Ascending aorta (tissue), 2 donors: ENCODE measurements around the gene PLA2G2C. TPM values are rescaled to one million over a fixed set of nuclear protein-coding genes. Genes with fewer than 3 reads are reported as not detected.

Source experiments
- DNase-seq, 2 donors: peaks; one replicate each; pipeline ENCODE4 v3.0.0-alpha.2; 2019; ENCODE audit warnings: low spot score in 2 of 2
- H3K27ac ChIP-seq, 2 donors: fragments of 200-600 bp; sonication (generic); one replicate each; pipeline ENCODE4 v1.5.1; 2016 to 2017; ENCODE audit warnings: mild to moderate bottlenecking in 1 of 2
- H3K27me3 ChIP-seq: fragments of 200-600 bp; sonication (generic); one replicate; pipeline ENCODE4 v1.5.1; 2017
- H3K36me3 ChIP-seq, 2 donors: fragments of 200-600 bp; sonication (generic); one replicate each; pipeline ENCODE4 v1.5.1; 2016
- H3K4me1 ChIP-seq, 2 donors: fragments of 200-600 bp; sonication (generic); one replicate each; pipeline ENCODE4 v1.5.1; 2016 to 2017; ENCODE audit warnings: mild to moderate bottlenecking in 1 of 2
- H3K4me3 ChIP-seq, 2 donors: fragments of 200-600 bp; sonication (generic); one replicate each; pipeline ENCODE4 v1.5.1; 2016 to 2017; ENCODE audit warnings: mild to moderate bottlenecking in 1 of 2
- H3K9me3 ChIP-seq, 2 donors: fragments of 200-600 bp; sonication (generic); one replicate each; pipeline ENCODE4 v1.5.1; 2016
- intact Hi-C: fragments of 100-400 bp; cut with DNase I; formaldehyde crosslinking; loops from one replicate; pipeline ENCODE4 v1.15.1; 2023
- total RNA-seq: library from RNA; depleted of rRNA; stranded (reverse); fragments of >200 nt; gene quantifications from one replicate; pipeline ENCODE4 v1.1.0, GENCODE V29; 2016
- TF ChIP-seq, protein P1 (sequence below), 3 experiments: fragments of 200-600 bp in 2 of 3; fragments of 450-650 bp in 1 of 3; sonication (generic) in 2 of 3; IDR thresholded peaks; one replicate each; pipeline ENCODE4 v1.5.1; 2016 to 2019; ENCODE audit warnings: antibody characterized with exemption in 3 of 3, mild to moderate bottlenecking in 1 of 3, moderate library complexity in 1 of 3

The PLA2G2C gene
- total RNA-seq, 1 donor from 2014 or later: not detected

DNA sequence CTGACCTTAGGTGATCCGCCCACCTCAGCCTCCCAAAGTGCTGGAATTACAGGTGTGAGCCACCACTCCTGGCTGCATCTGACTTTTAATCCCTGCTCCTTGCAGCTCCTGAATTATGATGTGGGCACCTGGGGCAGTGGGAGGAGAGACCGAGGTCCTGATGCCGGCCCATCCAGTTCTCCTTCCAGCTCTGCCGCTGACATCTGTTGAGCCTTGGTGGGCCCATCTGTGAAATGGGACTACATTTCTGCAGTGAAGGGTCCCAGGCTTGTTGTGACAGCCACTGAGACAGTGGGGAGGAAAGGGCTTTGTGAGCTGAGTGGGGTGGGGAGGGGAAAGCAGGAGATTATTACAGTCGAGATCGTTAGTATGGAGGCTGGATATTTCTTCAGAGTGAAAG is 35.3 kb downstream of the PLA2G2C start:
- H3K4me1 ChIP-seq: peaks cover 0 to 4% of the 10 kb centered on the region in 2 donors
- no peak overlapping the region for H3K27ac ChIP-seq
- H3K4me3 ChIP-seq: no peak overlapping the region
- H3K27me3 ChIP-seq: no peaks in the 10 kb centered on the region
- TF ChIP-seq, protein P1, sequence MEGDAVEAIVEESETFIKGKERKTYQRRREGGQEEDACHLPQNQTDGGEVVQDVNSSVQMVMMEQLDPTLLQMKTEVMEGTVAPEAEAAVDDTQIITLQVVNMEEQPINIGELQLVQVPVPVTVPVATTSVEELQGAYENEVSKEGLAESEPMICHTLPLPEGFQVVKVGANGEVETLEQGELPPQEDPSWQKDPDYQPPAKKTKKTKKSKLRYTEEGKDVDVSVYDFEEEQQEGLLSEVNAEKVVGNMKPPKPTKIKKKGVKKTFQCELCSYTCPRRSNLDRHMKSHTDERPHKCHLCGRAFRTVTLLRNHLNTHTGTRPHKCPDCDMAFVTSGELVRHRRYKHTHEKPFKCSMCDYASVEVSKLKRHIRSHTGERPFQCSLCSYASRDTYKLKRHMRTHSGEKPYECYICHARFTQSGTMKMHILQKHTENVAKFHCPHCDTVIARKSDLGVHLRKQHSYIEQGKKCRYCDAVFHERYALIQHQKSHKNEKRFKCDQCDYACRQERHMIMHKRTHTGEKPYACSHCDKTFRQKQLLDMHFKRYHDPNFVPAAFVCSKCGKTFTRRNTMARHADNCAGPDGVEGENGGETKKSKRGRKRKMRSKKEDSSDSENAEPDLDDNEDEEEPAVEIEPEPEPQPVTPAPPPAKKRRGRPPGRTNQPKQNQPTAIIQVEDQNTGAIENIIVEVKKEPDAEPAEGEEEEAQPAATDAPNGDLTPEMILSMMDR (IDR thresholded peaks at IDR 0.05): no peak
- H3K9me3 ChIP-seq: no peaks in the 10 kb centered on the region
- no peak for DNase-seq
- intact Hi-C loops: loop anchor here (5.0 kb wide), 2 partner anchors 341 to 489 kb away; partner anchors contain the start of gene HTR6
- no peaks in the 10 kb centered on the region for H3K36me3 ChIP-seq

DNA sequence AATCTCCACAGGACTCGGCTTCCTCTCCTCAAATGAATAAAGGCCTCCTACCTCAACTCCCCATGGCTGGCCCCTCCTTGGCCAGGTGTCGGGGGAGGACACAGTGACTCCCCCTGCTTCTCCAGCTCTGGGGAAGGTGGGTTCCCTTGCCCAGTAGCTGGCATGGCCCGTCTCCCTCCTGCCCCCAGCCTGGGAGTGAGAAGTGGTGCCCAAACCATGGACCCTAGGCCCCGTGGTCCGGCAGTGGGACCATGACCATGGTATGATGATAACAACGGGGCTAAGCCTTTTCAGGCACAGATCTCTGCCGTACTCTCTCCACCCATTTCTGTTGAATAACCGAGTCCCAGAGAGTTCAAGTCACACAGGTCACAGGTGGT is 36.0 kb downstream of the PLA2G2C start:
- Histone ChIP-seq H3K27me3 (no peaks in the 10 kb centered on the region), H3K4me3 (no peak overlapping the region), H3K27ac (no peak overlapping the region), H3K4me1 (peaks cover 0 to 4% of the 10 kb centered on the region in 2 donors), H3K9me3 (no peaks in the 10 kb centered on the region), H3K36me3 (no peaks in the 10 kb centered on the region)
- TF ChIP-seq, protein P1 (IDR thresholded peaks at IDR 0.05): no peak
- no peak for DNase-seq
- intact Hi-C loops: loop anchor here (5.0 kb wide), 2 partner anchors 342 to 488 kb away; partner anchors contain the start of gene HTR6

DNA sequence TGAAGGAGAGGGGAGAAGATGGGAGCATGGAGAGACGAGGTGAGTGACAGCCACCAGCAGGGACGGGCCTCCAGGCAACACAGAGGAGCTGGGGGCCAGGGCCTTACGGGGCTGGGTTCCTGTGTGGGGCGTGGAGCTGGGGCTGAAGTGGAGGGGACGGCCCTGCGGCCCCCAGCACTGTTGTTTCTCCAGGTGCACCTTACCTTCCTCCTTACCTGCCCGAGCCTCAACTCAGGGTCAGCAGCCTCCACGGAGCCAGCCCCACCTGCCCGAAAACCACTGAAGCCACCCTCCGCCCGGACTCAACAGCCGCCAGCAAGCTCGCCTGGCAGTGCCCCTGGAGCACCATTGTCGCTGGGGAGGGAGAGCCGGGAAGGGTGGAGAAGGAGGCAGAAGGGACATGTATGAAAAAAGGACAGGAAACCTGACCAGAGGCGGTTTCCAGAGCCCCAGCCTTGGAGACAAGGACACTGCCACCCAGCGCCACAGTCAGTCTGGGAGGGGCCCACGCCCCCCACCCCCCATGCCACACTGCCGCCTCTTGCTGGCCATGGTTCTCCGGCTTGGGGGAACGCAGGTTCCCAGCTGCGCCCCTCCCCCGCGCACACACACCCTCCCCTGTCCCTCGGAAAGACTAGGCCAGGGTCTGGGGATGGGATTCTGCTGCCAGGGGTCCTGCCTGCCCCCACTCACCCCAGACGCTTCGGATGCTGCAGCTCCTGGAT is 36.6 kb downstream of the PLA2G2C start:
- Histone ChIP-seq H3K27me3 (no peaks in the 10 kb centered on the region), H3K36me3 (no peaks in the 10 kb centered on the region), H3K9me3 (no peaks in the 10 kb centered on the region), H3K4me3 (no peak overlapping the region), H3K27ac (no peak overlapping the region), H3K4me1 (peaks cover 0 to 4% of the 10 kb centered on the region in 2 donors)
- no peak for DNase-seq
- intact Hi-C loops: loop anchor here (5.0 kb wide), 2 partner anchors 343 to 487 kb away; partner anchors contain the start of gene HTR6
- TF ChIP-seq, protein P1 (IDR thresholded peaks at IDR 0.05): no peak

DNA sequence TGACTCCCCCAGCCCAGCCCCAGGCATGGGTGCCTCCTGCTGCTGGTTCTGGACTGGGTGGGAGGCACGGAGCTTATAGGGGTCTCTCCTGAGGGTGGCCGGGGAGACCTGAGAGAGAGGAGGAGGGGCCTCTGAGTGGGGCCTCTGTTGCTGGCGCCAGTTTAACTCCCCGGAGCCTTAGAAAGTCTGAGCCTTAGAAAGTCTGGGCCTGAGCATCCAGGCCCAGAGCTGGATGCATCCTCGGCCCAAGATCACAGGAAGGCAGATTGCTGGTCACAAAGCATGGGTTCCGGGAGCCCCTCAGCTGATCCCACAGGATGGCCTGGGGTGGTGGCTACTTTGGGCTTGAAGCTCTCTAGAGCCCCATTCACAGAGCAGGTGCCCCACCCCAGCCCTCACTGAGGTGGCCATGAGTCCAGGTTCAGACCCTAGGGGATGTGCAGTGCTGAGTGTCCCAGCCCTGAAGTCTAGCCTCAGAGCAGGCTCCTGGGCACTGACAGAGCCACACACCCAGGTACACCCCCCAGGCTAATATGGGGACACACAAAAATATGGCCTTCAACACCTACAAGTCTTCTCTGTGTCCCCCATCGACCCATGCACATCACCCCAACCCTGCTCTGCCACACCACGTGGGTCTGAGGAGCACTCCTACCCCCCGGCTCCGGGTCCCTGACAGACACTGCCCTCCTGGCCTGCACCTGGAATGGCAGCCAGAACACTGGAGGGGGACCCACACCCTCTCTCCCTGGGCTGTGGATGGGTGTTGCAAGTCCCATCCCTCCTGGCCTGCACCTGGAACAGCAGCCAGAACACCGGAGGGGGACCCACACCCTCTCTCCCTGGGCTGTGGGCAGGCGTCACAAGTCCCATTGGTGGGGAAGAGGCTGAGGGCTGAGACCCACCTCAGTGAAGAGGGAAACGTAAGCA is 37.5 kb downstream of the PLA2G2C start:
- Histone ChIP-seq H3K27me3 (no peaks in the 10 kb centered on the region), H3K4me1 (peaks cover 0 to 4% of the 10 kb centered on the region in 2 donors), H3K27ac (no peak overlapping the region), H3K4me3 (no peak overlapping the region), H3K36me3 (no peaks in the 10 kb centered on the region), H3K9me3 (no peaks in the 10 kb centered on the region)
- intact Hi-C loops: no loop called here
- TF ChIP-seq, protein P1 (IDR thresholded peaks at IDR 0.05): no peak
- no peak for DNase-seq

DNA sequence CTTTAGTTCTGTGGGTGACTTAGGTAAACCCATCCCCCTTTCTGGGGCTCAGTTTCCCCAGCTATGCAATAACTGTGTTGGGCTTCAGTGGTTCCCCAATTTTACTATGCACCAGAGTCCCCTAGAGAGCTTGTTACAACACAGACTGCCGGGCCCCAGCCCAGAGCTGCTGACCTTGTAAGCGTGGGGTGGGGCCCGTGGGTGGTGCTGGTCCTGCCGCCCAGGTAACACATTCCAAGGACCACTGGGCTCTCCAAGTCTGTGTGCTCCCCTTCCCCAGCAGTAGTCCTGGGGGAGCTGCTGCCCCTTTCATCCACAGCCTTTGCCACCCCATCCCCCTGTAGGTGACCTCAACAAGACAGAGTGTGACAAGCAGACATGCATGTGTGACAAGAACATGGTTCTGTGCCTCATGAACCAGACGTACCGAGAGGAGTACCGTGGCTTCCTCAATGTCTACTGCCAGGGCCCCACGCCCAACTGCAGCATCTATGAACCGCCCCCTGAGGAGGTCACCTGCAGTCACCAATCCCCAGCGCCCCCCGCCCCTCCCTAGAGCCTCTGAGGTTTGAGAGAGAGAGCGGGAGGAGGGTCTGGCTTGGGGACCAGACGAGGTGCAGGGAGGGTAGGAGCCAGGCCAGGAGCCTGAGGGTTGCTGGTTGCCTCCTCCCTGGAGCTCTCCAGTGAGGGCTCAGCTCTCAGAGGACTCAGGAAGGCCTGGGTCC is 38.3 kb downstream of the PLA2G2C start:
- no peak overlapping the region for H3K4me3 ChIP-seq
- no peaks in the 10 kb centered on the region for H3K27me3 ChIP-seq
- H3K36me3 ChIP-seq: no peaks in the 10 kb centered on the region
- no peak overlapping the region for H3K27ac ChIP-seq
- DNase-seq: no peak
- TF ChIP-seq, protein P1 (IDR thresholded peaks at IDR 0.05): no peak
- H3K4me1 ChIP-seq: peaks cover 0 to 4% of the 10 kb centered on the region in 2 donors
- H3K9me3 ChIP-seq: no peaks in the 10 kb centered on the region
- intact Hi-C loops: no loop called here
